COR-L47 (cell line): ENCODE data around the gene TMEM51.

Source experiments
- DNase-seq: peaks from one replicate; lab custom pipeline; 2025; lab: John Stamatoyannopoulos, UW

Gene TMEM51

GRCh38 chr1:15177710-15178166 is 24.2 kb downstream of the TMEM51 start:
- DNase-seq = no peak

GRCh38 chr1:15178571-15179484 is 25.3 kb downstream of the TMEM51 start:
- peak; percentile 74 for DNase-seq

GRCh38 chr1:15179485-15179883 is 25.9 kb downstream of the TMEM51 start:
- no peak for DNase-seq

GRCh38 chr1:15180189-15180588 is 26.6 kb downstream of the TMEM51 start:
- no peak for DNase-seq

GRCh38 chr1:15180945-15181523 is 27.5 kb downstream of the TMEM51 start:
- DNase-seq = no peak

- DNase-seq = no peak
These were observed 28.0 kb downstream of the TMEM51 start for GRCh38 chr1:15181564-15181963.

- DNase-seq = no peak
These were observed 31.1 kb downstream of the TMEM51 start for GRCh38 chr1:15184436-15185241.

- DNase-seq = no peak
These were observed 32.1 kb downstream of the TMEM51 start for GRCh38 chr1:15185617-15186016.

GRCh38 chr1:15186073-15186845 is 32.7 kb downstream of the TMEM51 start:
- DNase-seq = no peak

GRCh38 chr1:15186846-15187151 is 33.3 kb downstream of the TMEM51 start:
- DNase-seq = no peak

GRCh38 chr1:15187175-15188129 is 33.9 kb downstream of the TMEM51 start:
- DNase-seq = no peak

GRCh38 chr1:15188130-15188524 is 34.6 kb downstream of the TMEM51 start:
- no peak for DNase-seq

- no peak for DNase-seq
These were observed 35.1 kb downstream of the TMEM51 start for GRCh38 chr1:15188678-15189077.

GRCh38 chr1:15189692-15190370 is 36.3 kb downstream of the TMEM51 start:
- no peak for DNase-seq

GRCh38 chr1:15191267-15191666 is 37.7 kb downstream of the TMEM51 start:
- no peak for DNase-seq

GRCh38 chr1:15191770-15192169 is 38.2 kb downstream of the TMEM51 start:
- DNase-seq = no peak

- no peak for DNase-seq
These were observed 39.5 kb downstream of the TMEM51 start for GRCh38 chr1:15192916-15193550.

- no peak for DNase-seq
These were observed 42.0 kb downstream of the TMEM51 start for GRCh38 chr1:15195420-15196052.

GRCh38 chr1:15196069-15196468 is 42.5 kb downstream of the TMEM51 start:
- DNase-seq = no peak
